D721Med (cell line): ENCODE results near the gene PDGFB.

ENCODE experiments used
- DNase-seq: peaks from one replicate; pipeline ENCODE4 v3.0.0; 2011; ENCODE audit warnings: low spot score; ENCODE audit not compliant: insufficient read length
- FAIRE-seq: peaks from 2 replicates; lab custom pipeline; 2011; peaks lifted over from hg19 to GRCh38; lab: Jason Lieb, UNC
- CTCF ChIP-seq: IDR thresholded peaks from 2 replicates; pipeline ENCODE4 v1.5.1; 2012; ENCODE audit warnings: mild to moderate bottlenecking, control low read depth; ENCODE audit not compliant: insufficient read depth; ENCODE audit errors: missing control alignments

The PDGFB gene

DNA sequence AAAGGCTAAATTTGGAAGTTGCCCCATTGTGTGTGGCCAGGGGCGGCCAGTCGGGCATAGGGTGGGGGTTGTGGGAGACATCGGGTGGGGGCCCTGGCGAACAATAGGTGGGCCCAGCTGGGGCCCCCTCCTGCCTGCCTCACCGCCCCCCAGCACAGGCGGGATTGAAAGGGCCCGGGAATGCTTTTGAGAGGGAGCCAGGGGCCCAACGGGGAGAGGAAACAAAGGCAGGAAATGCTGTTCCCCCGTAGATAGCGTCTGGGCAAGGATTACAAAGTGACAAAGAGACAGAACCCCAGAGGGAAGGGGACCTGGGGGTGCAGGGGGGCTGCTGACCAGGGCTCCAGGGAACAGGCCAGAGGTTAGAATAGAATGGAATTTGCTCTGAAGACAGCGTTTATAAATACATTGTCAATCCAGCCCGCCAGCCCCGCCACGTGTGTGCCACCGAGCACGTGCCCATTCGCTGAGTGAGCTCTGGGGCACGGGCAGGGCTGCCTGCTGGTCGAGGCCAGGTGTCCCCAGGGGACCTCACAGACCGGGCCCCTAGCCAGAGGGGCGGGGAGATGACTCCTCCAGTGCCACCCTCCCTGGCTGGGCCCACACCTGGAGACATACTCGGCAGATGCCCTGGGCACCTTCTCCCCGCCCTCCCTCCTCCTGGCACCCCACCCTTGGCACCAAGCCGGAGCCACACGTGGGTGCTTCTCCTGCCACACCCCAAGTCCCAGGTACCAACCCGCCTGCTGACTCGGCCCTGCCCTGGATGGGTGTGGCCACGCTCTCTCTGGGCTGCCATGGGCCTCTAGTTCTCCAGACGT, 9.7 kb downstream of the PDGFB start:
- DNase-seq (no peak), FAIRE-seq (no peak)
- no peak for TF ChIP-seq CTCF

- FAIRE-seq (no peak), DNase-seq (no peak)
- TF ChIP-seq CTCF = no peak
Observed at GRCh38 chr22:39234472-39234787, 10.4 kb downstream of the PDGFB start.

DNA sequence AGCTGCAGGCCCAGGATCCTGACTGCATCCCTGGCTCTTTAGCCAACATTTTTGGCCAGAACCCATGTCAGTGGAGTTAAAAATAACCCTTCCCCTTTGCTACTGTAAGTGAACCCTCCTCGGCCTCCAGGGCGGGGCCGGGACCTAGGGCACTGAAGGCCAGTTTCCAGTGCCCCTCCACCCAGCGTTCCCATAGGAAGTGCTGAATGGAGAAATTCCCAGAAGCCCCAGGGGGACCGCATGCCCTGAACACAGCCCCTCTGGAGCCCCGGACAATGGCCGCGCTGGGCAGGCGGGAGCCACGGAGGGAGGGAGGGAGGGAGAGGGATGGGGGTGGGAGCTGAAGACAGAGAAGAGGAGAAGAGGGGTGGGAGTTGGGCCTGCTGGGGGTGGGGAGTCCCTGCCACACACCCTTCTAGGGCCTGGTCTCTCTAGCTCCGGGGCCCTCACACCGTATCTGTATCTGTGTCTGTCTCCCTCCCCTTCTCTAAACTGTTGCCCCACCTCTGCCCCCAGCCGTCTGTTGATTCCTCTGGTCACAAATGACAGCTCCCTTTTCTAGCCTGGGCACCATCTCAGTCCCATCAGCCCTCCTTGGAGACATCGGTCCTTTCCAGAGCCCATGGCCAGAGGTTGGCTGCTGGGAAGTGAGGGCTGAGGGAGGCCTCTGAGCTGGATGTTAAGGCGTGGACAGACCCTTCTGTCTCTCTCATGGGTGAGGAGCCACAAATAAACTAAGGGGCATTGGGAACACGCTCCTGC, 10.9 kb downstream of the PDGFB start:
- FAIRE-seq (no peak), DNase-seq (no peak)
- no peak for TF ChIP-seq CTCF

GRCh38 chr22:39232806-39233709, 11.7 kb downstream of the PDGFB start:
- TF ChIP-seq CTCF = no peak
- no peak for FAIRE-seq
- no peak for DNase-seq

- no peak for TF ChIP-seq CTCF
- no peak for FAIRE-seq
Observed at GRCh38 chr22:39232246-39232645, 12.5 kb downstream of the PDGFB start.

DNA sequence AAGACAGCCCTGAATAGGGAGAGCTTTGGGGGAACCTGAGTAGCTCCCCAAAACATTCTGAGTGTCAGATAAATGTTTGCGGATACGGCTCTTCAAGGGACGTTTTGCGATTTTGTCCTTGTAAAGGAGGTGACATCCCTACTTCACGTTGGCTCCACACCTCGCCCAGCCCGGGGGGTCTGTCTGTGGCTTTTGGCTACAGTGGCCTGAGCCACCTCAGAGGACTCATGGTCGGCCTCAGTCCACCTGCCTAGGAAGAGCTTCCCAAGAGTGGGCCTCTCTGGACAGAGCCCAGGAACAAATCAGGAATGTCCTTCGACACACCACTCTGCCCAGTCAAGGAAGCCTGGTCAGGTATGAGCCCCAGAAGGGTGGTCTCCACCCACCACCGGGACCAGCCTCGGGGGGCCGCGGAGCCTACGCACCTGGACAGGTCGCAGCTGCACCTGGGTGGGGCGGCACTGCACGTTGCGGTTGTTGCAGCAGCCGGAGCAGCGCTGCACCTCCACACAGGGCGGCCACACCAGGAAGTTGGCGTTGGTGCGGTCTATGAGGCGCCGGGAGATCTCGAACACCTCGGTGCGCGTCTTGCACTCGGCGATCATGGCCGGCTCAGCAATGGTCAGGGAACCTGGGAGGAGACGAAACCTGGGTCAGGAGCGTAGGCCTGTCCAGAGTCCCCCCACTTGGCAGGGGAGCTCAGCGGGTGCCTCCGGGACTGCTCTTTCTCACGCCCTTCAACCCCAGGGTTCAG, 13.4 kb downstream of the PDGFB start:
- FAIRE-seq (no peak), DNase-seq (no peak)
- TF ChIP-seq CTCF = no peak

More at GRCh38 chr22:39232246-39232645, 12.5 kb downstream of the PDGFB start:
- DNase-seq = no peak
